Psoas muscle (tissue), 8 donors: ENCODE results near the gene MRPL52. TPM values are rescaled to one million over a fixed set of nuclear protein-coding genes. Genes with fewer than 3 reads are reported as not detected.

Source experiments
- ATAC-seq, 4 donors: fragments of 200-7000 bp; cut with Tn5 transposase; one replicate each; pipeline ENCODE4 v1.9.1; 2020; ENCODE audit warnings: moderate library complexity in 3 of 4, mild to moderate bottlenecking in 2 of 4
- DNase-seq, 2 donors: peaks; one replicate each; pipeline ENCODE4 v3.0.0-alpha.2; 2020
- H3K27ac ChIP-seq: fragments of 200-600 bp; one replicate; pipeline ENCODE4 v1.8.0; 2022
- H3K27me3 ChIP-seq, 3 donors: fragments of 200-600 bp in 1 of 3; one replicate each; pipeline versions ENCODE4 v1.6.1 to v1.8.0; 2013 to 2022; ENCODE audit warnings: low read length in 2 of 3, mild to moderate bottlenecking in 2 of 3, moderate library complexity in 1 of 3; ENCODE audit not compliant: insufficient read depth in 3 of 3
- H3K36me3 ChIP-seq, 2 donors: fragments of 200-600 bp in 1 of 2; one replicate each; pipeline versions ENCODE4 v1.6.1 to v1.8.0; 2013 to 2022; ENCODE audit warnings: low read depth in 1 of 2, mild to moderate bottlenecking in 1 of 2, moderate library complexity in 1 of 2; ENCODE audit not compliant: insufficient read depth in 1 of 2
- H3K4me1 ChIP-seq: fragments of 200-600 bp; one replicate; pipeline ENCODE4 v1.8.0; 2022
- H3K4me3 ChIP-seq: fragments of 200-600 bp; one replicate; pipeline ENCODE4 v1.8.0; 2022; ENCODE audit warnings: mild to moderate bottlenecking
- H3K9me3 ChIP-seq: fragments of 200-600 bp; one replicate; pipeline ENCODE4 v1.8.0; 2022
- CTCF ChIP-seq: fragments of 200-600 bp; IDR thresholded peaks from one replicate; pipeline ENCODE4 v1.8.0; 2022; ENCODE audit warnings: antibody characterized with exemption
- WGBS, 3 donors: extraction: QIAGEN DNeasy Blood & Tissue Kit; methylation state at CpG; one replicate each; pipeline versions ENCODE4 v1.1.6 to v1.1.7; 2013; 5-methylcytosine and 5-hydroxymethylcytosine counted together
- intact Hi-C, 2 donors: fragments of 100-400 bp; cut with DNase I; formaldehyde crosslinking; loops; one replicate each; pipeline versions ENCODE4 v1.11.0 to v1.14.2; 2022
- polyA plus RNA-seq, 3 donors: library from polyadenylated mRNA; stranded (reverse); fragments of 200-250 nt; gene quantifications; one replicate each; pipeline ENCODE4 v1.2.3, GENCODE V29; 2013
- total RNA-seq, 4 donors: library from RNA; stranded (reverse); fragmentation: NEBNext Ultra II Directional in 2 of 4; extraction: Animal tissue kit (Norgen Biotek cat#: 25700) in 2 of 4; gene quantifications; one replicate each; pipeline versions ENCODE4 v1.2.1 to v1.2.4, GENCODE V29; 2021 to 2023
- donor health status: healthy with polysubstance abuse.
- donor health status: DM: no; HTN: no; CAD: no; lungs with moderate emphysema.
- donor health status: Bipolar disorder and iron deficiency.
- donor health status: healthy.
- donor health status: DM: yes; HTN: yes; CAD: no.
- donor health status: DM: no; HTN: no; CAD: no.
- donor health status: DM: no; HTN: no; CAD: no.
- donor health status: DM: yes; HTN: yes; CAD: no.

Gene MRPL52
- total and polyA plus RNA-seq, 7 donors: 79.1 to 246 (median 91.2) TPM

- TF ChIP-seq CTCF: no peak
- H3K9me3 ChIP-seq: no peaks in the 10 kb centered on the region
- peak; percentile 77 to 84 for DNase-seq
- H3K27ac ChIP-seq: peak within 1 kb of the TSS; percentile 74
- H3K36me3 ChIP-seq: peaks cover 0 to 42% of the 10 kb centered on the region in 2 donors
- ATAC-seq: peak; percentile 50 to 68 (median 56)
- WGBS, 3 donors: 5 to 6% (median 5%) methylated on average over 45 to 46 of the region's 46 CpGs
- intact Hi-C loops: no loop called here
- peaks cover 0 to 16% (median 13%) of the 10 kb centered on the region in 3 donors for H3K27me3 ChIP-seq
- peak within 1 kb of the TSS; percentile 77 for H3K4me3 ChIP-seq
- peaks cover 6% of the 10 kb centered on the region for H3K4me1 ChIP-seq
Observed at GRCh38 chr14:22836301-22837113, 6.8 kb downstream of the MRPL52 start, which contains the start of gene MMP14. MMP14 (plus strand) TSS chr14:22836585; CDS start chr14:22836818, 233 bp downstream.

- Histone ChIP-seq H3K27ac (peak overlapping the region; percentile 74), H3K4me1 (peaks cover 6% of the 10 kb centered on the region), H3K36me3 (peaks cover 0 to 43% of the 10 kb centered on the region in 2 donors), H3K27me3 (peaks cover 0 to 16% (median 13%) of the 10 kb centered on the region in 3 donors), H3K9me3 (no peaks in the 10 kb centered on the region), H3K4me3 (peak overlapping the region; percentile 77)
- intact Hi-C loops: no loop called here
- TF ChIP-seq CTCF: no peak
- 1 to 3% (median 2%) methylated on average over 55 to 57 of the region's 57 CpGs for WGBS, 3 donors
- DNase-seq (peak in 1 of 2 donors; percentile 77), ATAC-seq (peak in 3 of 4 donors; percentile 47 to 73 (median 68))
Observed at GRCh38 chr14:22837114-22837749, 7.5 kb downstream of the MRPL52 start.

DNA sequence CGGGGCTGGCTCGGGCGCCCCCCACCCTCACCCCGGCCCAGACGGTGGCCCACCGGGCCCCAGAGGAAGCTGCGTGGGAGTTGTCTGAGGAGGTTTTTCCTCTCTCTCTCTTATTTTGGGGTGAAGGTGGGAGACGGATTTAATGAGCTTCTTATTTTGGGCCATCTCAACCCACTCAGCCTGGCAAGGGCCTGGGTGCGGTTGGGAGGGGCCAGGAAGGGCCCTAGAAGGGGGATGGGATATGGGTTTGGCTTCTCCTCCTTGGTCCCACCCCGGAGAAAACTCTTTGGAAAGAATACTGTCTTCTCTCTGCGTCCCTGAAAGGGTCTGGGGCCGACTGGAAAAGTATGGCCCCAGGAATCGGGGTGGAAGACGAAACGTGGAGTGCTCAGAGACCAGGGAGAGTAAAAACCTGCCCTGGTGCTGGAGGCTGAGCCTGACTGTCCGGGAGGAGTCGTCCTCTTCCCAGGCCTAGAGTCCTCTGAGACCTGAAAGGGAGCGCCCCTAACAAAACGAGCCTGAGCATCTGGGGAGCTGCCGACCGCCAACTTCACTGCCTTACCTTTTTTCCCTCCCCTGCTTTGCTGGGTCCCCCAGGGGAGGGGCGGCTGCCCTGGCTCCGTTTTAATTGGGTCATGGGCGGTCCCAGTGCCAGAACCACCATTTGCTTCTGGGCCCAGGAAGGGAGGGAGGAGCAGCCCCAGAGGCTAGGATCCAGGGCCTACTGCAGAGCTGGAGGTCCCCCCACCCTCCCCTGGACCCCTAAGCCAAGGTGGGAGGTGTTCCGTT lies 8.3 kb downstream of the MRPL52 start:
- TF ChIP-seq CTCF: no peak
- ATAC-seq (peak; percentile 9 to 65 (median 36)), DNase-seq (peak; percentile 77 to 88)
- H3K36me3 ChIP-seq: peaks cover 0 to 41% of the 10 kb centered on the region in 2 donors
- H3K4me3 ChIP-seq: peak overlapping the region; percentile 77
- no peaks in the 10 kb centered on the region for H3K9me3 ChIP-seq
- intact Hi-C loops: no loop called here
- H3K4me1 ChIP-seq: peaks cover 6% of the 10 kb centered on the region
- peak overlapping the region; percentile 74 for H3K27ac ChIP-seq
- WGBS, 3 donors: 28 to 39% (median 30%) methylated on average over 23 to 25 of the region's 25 CpGs
- peaks cover 0 to 16% (median 13%) of the 10 kb centered on the region in 3 donors for H3K27me3 ChIP-seq

DNA sequence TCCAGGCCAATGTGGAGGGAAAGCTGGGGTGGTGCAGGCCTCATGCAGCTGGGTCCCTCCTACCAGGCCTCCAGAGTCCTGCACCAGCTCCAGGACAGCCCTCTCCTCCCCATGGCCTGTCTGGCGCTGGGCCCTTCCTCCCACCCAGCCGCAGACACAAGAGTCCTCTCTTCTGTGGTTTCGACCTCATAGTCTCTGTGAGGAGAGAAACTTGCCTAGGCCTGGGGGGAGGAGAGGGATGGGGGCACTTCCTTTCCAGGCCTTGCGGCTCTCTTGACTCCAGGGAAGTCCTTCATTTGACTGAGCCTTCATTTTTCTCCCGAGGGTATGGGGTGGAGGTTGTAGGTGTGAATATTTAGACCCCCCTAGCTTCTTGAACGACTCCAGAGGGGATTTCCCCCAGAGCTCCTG lies 8.9 kb downstream of the MRPL52 start:
- no peak for TF ChIP-seq CTCF
- DNase-seq: peak in 1 of 2 donors; percentile 62
- peak in 2 of 4 donors; percentile 11 to 14 for ATAC-seq
- intact Hi-C loops: no loop called here
- H3K9me3 ChIP-seq: no peaks in the 10 kb centered on the region
- peaks cover 0 to 16% (median 13%) of the 10 kb centered on the region in 3 donors for H3K27me3 ChIP-seq
- H3K27ac ChIP-seq: peak overlapping the region; percentile 74
- 43 to 53% (median 44%) methylated on average over 5 to 6 of the region's 6 CpGs for WGBS, 3 donors
- peaks cover 6% of the 10 kb centered on the region for H3K4me1 ChIP-seq
- peak overlapping the region; percentile 77 for H3K4me3 ChIP-seq
- H3K36me3 ChIP-seq: peaks cover 0 to 34% of the 10 kb centered on the region in 2 donors
